ENCODE data around the gene SETBP1.

GRCh38 chr18:44833786-44834185 is 153.1 kb downstream of the SETBP1 start:
- TF ChIP-seq CTCF (IDR thresholded peaks at IDR 0.05), result no peak
- no peak for TF ChIP-seq POLR2A (IDR thresholded peaks at IDR 0.05)
